ENCODE data around the gene HOXB7.

- TF ChIP-seq POLR2A (IDR thresholded peaks at IDR 0.05) (no peak), CTCF (IDR thresholded peaks at IDR 0.05) (no peak)
Observed at GRCh38 chr17:48594538-48595277, 16.1 kb downstream of the HOXB7 start.
